Astrocyte (in vitro differentiated cells and primary cell): ENCODE measurements around the gene GMPS. TPM values are rescaled to one million over a fixed set of nuclear protein-coding genes. Genes with fewer than 3 reads are reported as not detected.

Experiments
- DNase-seq: peaks from one replicate; pipeline ENCODE4 v3.0.0-alpha.2; 2010; ENCODE audit warnings: low read depth
- FAIRE-seq: peaks from 2 replicates; lab custom pipeline; 2011; peaks lifted over from hg19 to GRCh38; lab: Jason Lieb, UNC
- H2AFZ ChIP-seq: 2 replicates; pipeline ENCODE4 v1.6.0; 2012; ENCODE audit warnings: low read depth, low read length, inconsistent platforms
- H3K27ac ChIP-seq: 2 replicates; pipeline ENCODE4 v1.5.1; 2011; ENCODE audit warnings: low read depth, low read length, inconsistent platforms
- H3K27me3 ChIP-seq: 2 replicates; pipeline ENCODE4 v1.6.0; 2011; ENCODE audit warnings: low read length, inconsistent platforms; ENCODE audit not compliant: insufficient read depth
- H3K36me3 ChIP-seq: 2 replicates; pipeline ENCODE4 v1.5.1; 2011; ENCODE audit warnings: low read length, inconsistent platforms; ENCODE audit not compliant: insufficient read depth
- H3K4me1 ChIP-seq: 2 replicates; pipeline ENCODE4 v1.5.1; 2011; ENCODE audit warnings: low read length, inconsistent platforms; ENCODE audit not compliant: insufficient read depth
- H3K4me2 ChIP-seq: 2 replicates; pipeline ENCODE4 v1.6.0; 2012; ENCODE audit warnings: low read length, inconsistent platforms
- H3K4me3 ChIP-seq: 2 replicates; pipeline ENCODE4 v1.5.1; 2011; ENCODE audit warnings: low read depth, mild to moderate bottlenecking, low read length, inconsistent platforms; ENCODE audit not compliant: insufficient read depth
- H3K79me2 ChIP-seq: 2 replicates; pipeline ENCODE4 v1.6.0; 2012; ENCODE audit warnings: mild to moderate bottlenecking, low read length, inconsistent platforms; ENCODE audit not compliant: insufficient read depth
- H3K9ac ChIP-seq: 2 replicates; pipeline ENCODE4 v1.6.0; 2012; ENCODE audit warnings: mild to moderate bottlenecking, low read length, inconsistent platforms
- H3K9me3 ChIP-seq: 2 replicates; pipeline ENCODE4 v1.5.1; 2012; ENCODE audit warnings: low read depth, mild to moderate bottlenecking, low read length, inconsistent platforms; ENCODE audit not compliant: insufficient read depth
- H4K20me1 ChIP-seq: 2 replicates; pipeline ENCODE4 v1.6.0; 2012; ENCODE audit warnings: low read length, inconsistent platforms; ENCODE audit not compliant: insufficient read depth
- H3K27ac Mint-ChIP-seq: one replicate; pipeline ENCODE4 v1.8.0; 2021; ENCODE audit warnings: mild to moderate bottlenecking, mixed read lengths; ENCODE audit not compliant: unreplicated experiment
- H3K27me3 Mint-ChIP-seq: one replicate; pipeline ENCODE4 v1.8.0; 2021; ENCODE audit warnings: low read depth, mixed read lengths; ENCODE audit not compliant: unreplicated experiment
- H3K36me3 Mint-ChIP-seq: one replicate; pipeline ENCODE4 v1.8.0; 2021; ENCODE audit warnings: low read depth, mixed read lengths; ENCODE audit not compliant: unreplicated experiment
- H3K4me1 Mint-ChIP-seq: one replicate; pipeline ENCODE4 v1.8.0; 2021; ENCODE audit warnings: low read depth, mixed read lengths; ENCODE audit not compliant: unreplicated experiment
- H3K4me3 Mint-ChIP-seq: one replicate; pipeline ENCODE4 v1.8.0; 2021; ENCODE audit warnings: mild to moderate bottlenecking, moderate library complexity, mixed read lengths; ENCODE audit not compliant: unreplicated experiment
- H3K9me3 Mint-ChIP-seq: one replicate; pipeline ENCODE4 v1.8.0; 2021; ENCODE audit warnings: mild to moderate bottlenecking, mixed read lengths; ENCODE audit not compliant: unreplicated experiment
- EZH2 ChIP-seq: IDR thresholded peaks from 2 replicates; pipeline ENCODE4 v1.6.1; 2012; ENCODE audit warnings: mild to moderate bottlenecking, low read length, inconsistent platforms; ENCODE audit not compliant: insufficient read depth
- total RNA-seq: library from RNA; stranded (reverse); gene quantifications from 2 replicates; pipeline ENCODE4 v1.2.1, GENCODE V29; 2021
- TF ChIP-seq, protein P1 (sequence below): IDR thresholded peaks from 2 replicates; pipeline ENCODE4 v1.5.1; 2011; ENCODE audit warnings: low read depth, mild to moderate bottlenecking, inconsistent platforms, low read length, moderate library complexity; ENCODE audit not compliant: insufficient read depth

GMPS gene
- total RNA-seq, 1 donor from 2014 or later: 58.1 TPM

- no peaks in the 10 kb centered on the region for H3K79me2 ChIP-seq
- no peak for FAIRE-seq
Measured at GRCh38 chr3:155979746-155980145, 109.3 kb downstream of the GMPS start.

DNA sequence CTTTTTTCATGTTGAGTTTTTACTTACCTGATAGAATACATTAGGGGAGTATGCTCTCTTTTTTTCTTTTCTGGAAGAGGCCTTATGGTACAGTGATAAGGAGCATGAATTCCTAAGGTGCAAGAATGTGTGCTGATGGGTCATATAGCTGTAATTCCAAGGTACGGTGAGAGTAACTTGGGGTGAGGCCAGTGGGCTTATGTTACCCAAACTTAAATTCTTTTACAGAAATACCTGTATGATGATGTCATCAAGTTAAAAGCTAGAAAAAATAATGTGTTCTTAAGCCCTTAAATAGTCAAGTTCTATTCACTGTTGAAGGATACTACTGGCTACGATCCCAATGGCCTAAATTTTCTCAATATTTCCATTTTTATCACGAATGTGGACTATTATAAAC lies 111.2 kb downstream of the GMPS start:
- Mint-ChIP-seq H3K4me1 (peaks cover 10% of the 10 kb centered on the region), H3K36me3 (no peaks in the 10 kb centered on the region), H3K27ac (no peak overlapping the region), H3K9me3 (no peaks in the 10 kb centered on the region), H3K27me3 (no peaks in the 10 kb centered on the region), H3K4me3 (no peak overlapping the region)
- FAIRE-seq: no peak
- Histone ChIP-seq H3K27me3 (no peaks in the 10 kb centered on the region), H3K79me2 (no peaks in the 10 kb centered on the region), H3K4me1 (peaks cover 11% of the 10 kb centered on the region), H2AFZ (no peak overlapping the region), H3K4me3 (no peak overlapping the region), H3K36me3 (no peaks in the 10 kb centered on the region), H3K9me3 (no peaks in the 10 kb centered on the region), H3K27ac (no peak overlapping the region), H4K20me1 (no peaks in the 10 kb centered on the region), H3K9ac (no peak overlapping the region), H3K4me2 (no peak overlapping the region)
- TF ChIP-seq, protein P1, sequence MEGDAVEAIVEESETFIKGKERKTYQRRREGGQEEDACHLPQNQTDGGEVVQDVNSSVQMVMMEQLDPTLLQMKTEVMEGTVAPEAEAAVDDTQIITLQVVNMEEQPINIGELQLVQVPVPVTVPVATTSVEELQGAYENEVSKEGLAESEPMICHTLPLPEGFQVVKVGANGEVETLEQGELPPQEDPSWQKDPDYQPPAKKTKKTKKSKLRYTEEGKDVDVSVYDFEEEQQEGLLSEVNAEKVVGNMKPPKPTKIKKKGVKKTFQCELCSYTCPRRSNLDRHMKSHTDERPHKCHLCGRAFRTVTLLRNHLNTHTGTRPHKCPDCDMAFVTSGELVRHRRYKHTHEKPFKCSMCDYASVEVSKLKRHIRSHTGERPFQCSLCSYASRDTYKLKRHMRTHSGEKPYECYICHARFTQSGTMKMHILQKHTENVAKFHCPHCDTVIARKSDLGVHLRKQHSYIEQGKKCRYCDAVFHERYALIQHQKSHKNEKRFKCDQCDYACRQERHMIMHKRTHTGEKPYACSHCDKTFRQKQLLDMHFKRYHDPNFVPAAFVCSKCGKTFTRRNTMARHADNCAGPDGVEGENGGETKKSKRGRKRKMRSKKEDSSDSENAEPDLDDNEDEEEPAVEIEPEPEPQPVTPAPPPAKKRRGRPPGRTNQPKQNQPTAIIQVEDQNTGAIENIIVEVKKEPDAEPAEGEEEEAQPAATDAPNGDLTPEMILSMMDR: no peak
- TF ChIP-seq EZH2: no peak
- peak; percentile 60 for DNase-seq

More at GRCh38 chr3:155979746-155980145, 109.3 kb downstream of the GMPS start:
- Histone ChIP-seq H3K36me3 (no peaks in the 10 kb centered on the region), H3K4me3 (no peak overlapping the region), H4K20me1 (no peaks in the 10 kb centered on the region), H3K27ac (no peak overlapping the region), H3K4me1 (peaks cover 11% of the 10 kb centered on the region), H3K4me2 (peak overlapping the region; percentile 41), H2AFZ (no peak overlapping the region), H3K9me3 (no peaks in the 10 kb centered on the region), H3K9ac (no peak overlapping the region), H3K27me3 (no peaks in the 10 kb centered on the region)
- no peak for TF ChIP-seq EZH2
- TF ChIP-seq, protein P1: no peak
- Mint-ChIP-seq H3K36me3 (no peaks in the 10 kb centered on the region), H3K27me3 (no peaks in the 10 kb centered on the region), H3K4me3 (no peak overlapping the region), H3K27ac (no peak overlapping the region), H3K4me1 (peaks cover 10% of the 10 kb centered on the region), H3K9me3 (no peaks in the 10 kb centered on the region)
- peak; percentile 63 for DNase-seq

- no peak for FAIRE-seq
- Mint-ChIP-seq H3K9me3 (no peaks in the 10 kb centered on the region), H3K36me3 (no peaks in the 10 kb centered on the region), H3K4me3 (no peak overlapping the region), H3K27ac (no peak overlapping the region), H3K27me3 (peaks cover 2% of the 10 kb centered on the region), H3K4me1 (peaks cover 10% of the 10 kb centered on the region)
- Histone ChIP-seq H3K4me2 (no peak overlapping the region), H3K79me2 (no peaks in the 10 kb centered on the region), H4K20me1 (no peaks in the 10 kb centered on the region), H3K36me3 (no peaks in the 10 kb centered on the region), H2AFZ (no peak overlapping the region), H3K9me3 (no peaks in the 10 kb centered on the region), H3K4me1 (peaks cover 11% of the 10 kb centered on the region), H3K4me3 (no peak overlapping the region), H3K27me3 (no peaks in the 10 kb centered on the region), H3K27ac (no peak overlapping the region), H3K9ac (no peak overlapping the region)
- no peak for DNase-seq
- TF ChIP-seq, protein P1: no peak
- TF ChIP-seq EZH2: no peak
Measured at GRCh38 chr3:155983834-155984474, 113.5 kb downstream of the GMPS start.
